Esophagus muscularis mucosa (tissue), 4 donors: Measurements from ENCODE around the gene NDC1. TPM values are rescaled to one million over a fixed set of nuclear protein-coding genes. Genes with fewer than 3 reads are reported as not detected.

Experiments
- DNase-seq: peaks from one replicate; pipeline ENCODE4 v3.0.0-alpha.2; 2017; ENCODE audit errors: extremely low spot score
- H3K27ac ChIP-seq, 4 donors: fragments of 200-600 bp; sonication (generic); replicated peaks in 1 of 4; 1 replicate in 3 of 4; 2 replicates in 1 of 4; pipeline ENCODE4 v1.5.1; 2016 to 2019; ENCODE audit warnings: mild to moderate bottlenecking in 1 of 4
- H3K27me3 ChIP-seq, 4 donors: fragments of 200-600 bp; sonication (generic); one replicate each; pipeline versions ENCODE4 v1.5.1 to v1.6.0; 2016 to 2019
- H3K36me3 ChIP-seq, 4 donors: fragments of 200-600 bp; sonication (generic); one replicate each; pipeline ENCODE4 v1.5.1; 2016 to 2019
- H3K4me1 ChIP-seq, 4 donors: fragments of 200-600 bp; sonication (generic); one replicate each; pipeline ENCODE4 v1.5.1; 2016 to 2019
- H3K4me3 ChIP-seq, 4 donors: fragments of 200-600 bp; sonication (generic); 1 replicate in 2 of 4; 2 replicates in 2 of 4; pipeline ENCODE4 v1.5.1; 2016 to 2019; ENCODE audit warnings: mild to moderate bottlenecking in 4 of 4, moderate library complexity in 1 of 4
- H3K9me3 ChIP-seq, 4 donors: fragments of 200-600 bp; sonication (generic); 1 replicate in 3 of 4; 2 replicates in 1 of 4; pipeline ENCODE4 v1.5.1; 2016 to 2019
- EP300 ChIP-seq: sonication (generic); formaldehyde crosslinking; IDR thresholded peaks from one replicate; pipeline ENCODE4 v1.6.1; 2017; ENCODE audit warnings: antibody characterized with exemption
- POLR2A ChIP-seq: fragments of 450-650 bp; IDR thresholded peaks from one replicate; pipeline ENCODE4 v1.6.1; 2017; ENCODE audit warnings: antibody characterized with exemption, moderate library complexity, mild to moderate bottlenecking, low read depth
- POLR2AphosphoS5 ChIP-seq, 2 donors: sonication (generic); formaldehyde crosslinking; IDR thresholded peaks; one replicate each; pipeline ENCODE4 v1.6.1; 2017; ENCODE audit warnings: antibody characterized with exemption in 2 of 2
- WGBS: methylation state at CpG from one replicate; pipeline ENCODE4 v1.1.5; 2018; 5-methylcytosine and 5-hydroxymethylcytosine counted together
- intact Hi-C: fragments of 100-400 bp; cut with DNase I; formaldehyde crosslinking; loops from one replicate; pipeline ENCODE4 v1.15.1; 2023
- total RNA-seq, 4 donors: library from RNA; depleted of rRNA; stranded (reverse); fragments of >200 nt; gene quantifications; one replicate each; pipeline versions ENCODE4 v1.1.0 to v1.2.1, GENCODE V29; 2016
- TF ChIP-seq, protein P1 (sequence below), 3 experiments: fragments of 200-600 bp in 2 of 3; fragments of 450-650 bp in 1 of 3; sonication (generic) in 2 of 3; IDR thresholded peaks; one replicate each; pipeline ENCODE4 v1.5.1; 2017 to 2019; ENCODE audit warnings: antibody characterized with exemption in 3 of 3, mild to moderate bottlenecking in 2 of 3, moderate library complexity in 1 of 3

The NDC1 gene
- total RNA-seq, 4 donors from 2014 or later, result 5.6 to 8.3 (median 8.1) TPM

- intact Hi-C loops, result no loop called here
Observed at GRCh38 chr1:53804791-53805505, 33.1 kb downstream of the NDC1 start.

DNA sequence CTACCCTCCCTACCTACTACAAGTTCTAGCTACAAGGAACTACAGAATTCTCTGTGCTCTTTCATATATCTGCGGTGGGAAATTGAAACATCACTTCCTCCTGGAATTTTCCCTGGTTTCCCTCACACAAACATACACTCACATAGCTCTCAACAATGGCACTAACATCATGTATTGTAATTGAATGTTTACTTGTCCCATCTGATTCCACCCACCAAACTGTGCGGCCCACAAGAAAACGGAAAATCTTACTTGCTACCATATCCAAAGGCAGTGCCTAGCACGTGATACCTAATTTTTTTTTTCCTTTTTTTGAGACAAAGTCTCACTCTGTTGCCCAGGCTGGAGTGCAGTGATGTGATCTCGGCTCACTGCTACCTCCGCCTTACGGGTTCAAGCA lies 33.9 kb downstream of the NDC1 start:
- peaks cover 8 to 64% (median 36%) of the 10 kb centered on the region in 4 donors for H3K36me3 ChIP-seq

More at GRCh38 chr1:53804791-53805505, 33.1 kb downstream of the NDC1 start:
- DNase-seq, result no peak
- 100% methylated on average over 3 of the region's 3 CpGs for WGBS
- peaks cover 8 to 64% (median 38%) of the 10 kb centered on the region in 4 donors for H3K36me3 ChIP-seq
- TF ChIP-seq, protein P1, sequence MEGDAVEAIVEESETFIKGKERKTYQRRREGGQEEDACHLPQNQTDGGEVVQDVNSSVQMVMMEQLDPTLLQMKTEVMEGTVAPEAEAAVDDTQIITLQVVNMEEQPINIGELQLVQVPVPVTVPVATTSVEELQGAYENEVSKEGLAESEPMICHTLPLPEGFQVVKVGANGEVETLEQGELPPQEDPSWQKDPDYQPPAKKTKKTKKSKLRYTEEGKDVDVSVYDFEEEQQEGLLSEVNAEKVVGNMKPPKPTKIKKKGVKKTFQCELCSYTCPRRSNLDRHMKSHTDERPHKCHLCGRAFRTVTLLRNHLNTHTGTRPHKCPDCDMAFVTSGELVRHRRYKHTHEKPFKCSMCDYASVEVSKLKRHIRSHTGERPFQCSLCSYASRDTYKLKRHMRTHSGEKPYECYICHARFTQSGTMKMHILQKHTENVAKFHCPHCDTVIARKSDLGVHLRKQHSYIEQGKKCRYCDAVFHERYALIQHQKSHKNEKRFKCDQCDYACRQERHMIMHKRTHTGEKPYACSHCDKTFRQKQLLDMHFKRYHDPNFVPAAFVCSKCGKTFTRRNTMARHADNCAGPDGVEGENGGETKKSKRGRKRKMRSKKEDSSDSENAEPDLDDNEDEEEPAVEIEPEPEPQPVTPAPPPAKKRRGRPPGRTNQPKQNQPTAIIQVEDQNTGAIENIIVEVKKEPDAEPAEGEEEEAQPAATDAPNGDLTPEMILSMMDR (IDR thresholded peaks at IDR 0.05), result no peak
- TF ChIP-seq POLR2A (no peak), EP300 (no peak), POLR2AphosphoS5 (IDR thresholded peaks at IDR 0.05) (no peak)
- no peak overlapping the region for H3K4me3 ChIP-seq
- H3K4me1 ChIP-seq, result no peaks in the 10 kb centered on the region
- H3K9me3 ChIP-seq, result no peaks in the 10 kb centered on the region
- no peaks in the 10 kb centered on the region for H3K27me3 ChIP-seq
- H3K27ac ChIP-seq, result no peak overlapping the region

GRCh38 chr1:53800621-53801020 lies 37.5 kb downstream of the NDC1 start:
- no peak for DNase-seq
- TF ChIP-seq, protein P1 (IDR thresholded peaks at IDR 0.05), result no peak
- TF ChIP-seq POLR2AphosphoS5 (IDR thresholded peaks at IDR 0.05) (no peak), EP300 (no peak), POLR2A (no peak)
- no peaks in the 10 kb centered on the region for H3K4me1 ChIP-seq
- 86% methylated on average over 1 of the region's 1 CpG for WGBS
- H3K4me3 ChIP-seq, result no peak overlapping the region
- H3K27me3 ChIP-seq, result no peaks in the 10 kb centered on the region
- no peaks in the 10 kb centered on the region for H3K9me3 ChIP-seq
- peaks cover 14 to 66% (median 31%) of the 10 kb centered on the region in 4 donors for H3K36me3 ChIP-seq
- intact Hi-C loops, result no loop called here
- H3K27ac ChIP-seq, result no peak overlapping the region

More for the DNA sequence above, 33.9 kb downstream of the NDC1 start:
- intact Hi-C loops, result no loop called here
- H3K9me3 ChIP-seq, result no peaks in the 10 kb centered on the region
- no peaks in the 10 kb centered on the region for H3K27me3 ChIP-seq
- H3K4me3 ChIP-seq, result no peak overlapping the region
- H3K4me1 ChIP-seq, result no peaks in the 10 kb centered on the region
- H3K27ac ChIP-seq, result no peak overlapping the region
- TF ChIP-seq, protein P1 (IDR thresholded peaks at IDR 0.05), result no peak
- DNase-seq, result no peak
- 99% methylated on average over 7 of the region's 7 CpGs for WGBS

DNA sequence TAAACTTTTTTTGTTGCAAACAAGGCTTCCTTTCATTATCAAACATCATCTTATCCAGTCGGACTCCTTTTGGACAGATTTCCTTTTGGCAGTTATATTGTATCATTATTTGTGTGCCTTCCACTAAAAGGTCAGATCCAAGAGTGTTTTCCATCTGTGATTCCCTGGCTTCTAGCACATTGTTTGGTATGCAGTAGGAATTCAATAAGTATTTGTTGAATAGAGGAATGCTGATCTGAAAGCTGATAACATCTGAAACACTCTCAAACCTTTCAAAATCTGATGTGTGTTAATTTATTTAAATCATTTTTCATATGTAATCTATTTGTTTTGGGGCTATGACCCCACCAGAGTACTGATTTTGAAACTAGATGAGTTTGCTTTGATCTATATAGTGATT lies 39.0 kb downstream of the NDC1 start:
- H3K27ac ChIP-seq, result no peak overlapping the region
- no peak for TF ChIP-seq POLR2AphosphoS5 (IDR thresholded peaks at IDR 0.05)
- TF ChIP-seq, protein P1 (IDR thresholded peaks at IDR 0.05), result no peak
- TF ChIP-seq POLR2A, result no peak
- TF ChIP-seq EP300, result no peak

GRCh38 chr1:53792806-53793205 lies 45.3 kb downstream of the NDC1 start:
- 88% methylated on average over 4 of the region's 4 CpGs for WGBS
- no peaks in the 10 kb centered on the region for H3K27me3 ChIP-seq
- no peaks in the 10 kb centered on the region for H3K4me1 ChIP-seq
- no peak overlapping the region for H3K4me3 ChIP-seq
- TF ChIP-seq POLR2A, result no peak
- TF ChIP-seq POLR2AphosphoS5 (IDR thresholded peaks at IDR 0.05), result no peak
- TF ChIP-seq, protein P1 (IDR thresholded peaks at IDR 0.05), result no peak
- TF ChIP-seq EP300, result no peak
- no peak for DNase-seq
- peaks cover 17 to 62% (median 32%) of the 10 kb centered on the region in 4 donors for H3K36me3 ChIP-seq
- intact Hi-C loops, result no loop called here
- no peaks in the 10 kb centered on the region for H3K9me3 ChIP-seq
- H3K27ac ChIP-seq, result no peak overlapping the region

More for the DNA sequence above, 39.0 kb downstream of the NDC1 start:
- intact Hi-C loops, result no loop called here
- Histone ChIP-seq H3K4me3 (no peak overlapping the region), H3K36me3 (peaks cover 16 to 72% (median 31%) of the 10 kb centered on the region in 4 donors), H3K27me3 (no peaks in the 10 kb centered on the region), H3K9me3 (no peaks in the 10 kb centered on the region), H3K4me1 (no peaks in the 10 kb centered on the region)
- no peak for DNase-seq
- 82% methylated on average over 1 of the region's 1 CpG for WGBS
